GM18858 (cell line): ENCODE results near the gene MATN1.

ENCODE experiments used
- ATAC-seq: cut with Tn5 transposase; IDR thresholded peaks from one replicate; pipeline ENCODE4 v1.9.1; 2021; ENCODE audit not compliant: unreplicated experiment

The MATN1 gene

GRCh38 chr1:30732277-30732996, 9.1 kb upstream of the MATN1 start:
- ATAC-seq: no peak

- ATAC-seq: no peak
These were observed 8.5 kb upstream of the MATN1 start for GRCh38 chr1:30731806-30732276.

GRCh38 chr1:30731109-30731805, 7.9 kb upstream of the MATN1 start:
- no peak for ATAC-seq

- ATAC-seq: no peak
These were observed 7.1 kb upstream of the MATN1 start for GRCh38 chr1:30730346-30731108.

GRCh38 chr1:30729901-30730300, 6.5 kb upstream of the MATN1 start:
- ATAC-seq: no peak

GRCh38 chr1:30728832-30729638, 5.7 kb upstream of the MATN1 start:
- no peak for ATAC-seq

GRCh38 chr1:30728340-30728739, 5.0 kb upstream of the MATN1 start:
- no peak for ATAC-seq

- ATAC-seq: no peak
These were observed 4.4 kb upstream of the MATN1 start for GRCh38 chr1:30727824-30728223.

- ATAC-seq: no peak
These were observed 3.6 kb upstream of the MATN1 start for GRCh38 chr1:30726773-30727684.

GRCh38 chr1:30726236-30726635, 2.9 kb upstream of the MATN1 start:
- no peak for ATAC-seq

GRCh38 chr1:30725450-30726095, 2.2 kb upstream of the MATN1 start:
- no peak for ATAC-seq

GRCh38 chr1:30724655-30725421, 1.5 kb upstream of the MATN1 start:
- no peak for ATAC-seq

- no peak for ATAC-seq
These were observed 790 bp upstream of the MATN1 start for GRCh38 chr1:30724175-30724574.

- no peak for ATAC-seq
These were observed 1.4 kb downstream of the MATN1 start for GRCh38 chr1:30721812-30722537.

GRCh38 chr1:30721341-30721793, 2.0 kb downstream of the MATN1 start:
- no peak for ATAC-seq

- ATAC-seq: no peak
These were observed 2.8 kb downstream of the MATN1 start for GRCh38 chr1:30720271-30721223.
